CD4-positive, alpha-beta T cell (primary cell): ENCODE data around the gene CRYZ. TPM values are rescaled to one million over a fixed set of nuclear protein-coding genes. Genes with fewer than 3 reads are reported as not detected.
"Not testable (repeated sequence)": the region's sequence is repeated elsewhere in the genome, so short reads cannot be mapped to it uniquely, and the experiment has no call there.

Source experiments
- ATAC-seq: fragments of 200-7000 bp; cut with Tn5 transposase; one replicate; pipeline ENCODE4 v1.10.0; 2022; ENCODE audit warnings: mild to moderate bottlenecking; ENCODE audit not compliant: poor library complexity
- CTCF ChIA-PET: fragments of 350-600 bp; sonication (Branson Sonifier 250); formaldehyde crosslinking; loops from one replicate; lab custom pipeline; 2021; ENCODE audit warnings: antibody characterized with exemption, inconsistent platforms; lab: Charles Lee
- POLR2A ChIA-PET: fragments of 350-600 bp; sonication (Branson Sonifier 250); formaldehyde crosslinking; loops from one replicate; lab custom pipeline; 2021; ENCODE audit warnings: antibody characterized with exemption, inconsistent platforms; lab: Charles Lee
- DNase-seq, 14 experiments: peaks; one replicate each; pipeline ENCODE4 v3.0.0-alpha.2; 2013 to 2020; ENCODE audit warnings: mixed read lengths in 2 of 14
- H3K27ac ChIP-seq, 2 donors: one replicate each; pipeline versions ENCODE4 v1.5.1 to v1.7.0; 2013; ENCODE audit warnings: low read length in 2 of 2, low read depth in 1 of 2, mild to moderate bottlenecking in 1 of 2
- H3K27me3 ChIP-seq, 2 experiments: 1 replicate in 1 of 2; 2 replicates in 1 of 2; pipeline versions ENCODE4 v1.6.1 to v1.7.0; 2013; ENCODE audit warnings: low read length in 2 of 2, control low read depth in 1 of 2, mild to moderate bottlenecking in 1 of 2, moderate library complexity in 1 of 2; ENCODE audit not compliant: insufficient read depth in 2 of 2, control insufficient read depth in 1 of 2
- H3K36me3 ChIP-seq: one replicate; pipeline ENCODE4 v1.6.1; 2013; ENCODE audit warnings: low read length, control low read depth; ENCODE audit not compliant: insufficient read depth
- H3K4me1 ChIP-seq: one replicate; pipeline ENCODE4 v1.6.1; 2013; ENCODE audit warnings: low read length, control low read depth; ENCODE audit not compliant: insufficient read depth
- H3K4me3 ChIP-seq: one replicate; pipeline ENCODE4 v1.5.1; 2013; ENCODE audit warnings: mild to moderate bottlenecking, low read length, moderate library complexity
- H3K9me3 ChIP-seq, 2 experiments: 1 replicate in 1 of 2; 2 replicates in 1 of 2; pipeline versions ENCODE4 v1.6.1 to v1.7.0; 2013; ENCODE audit warnings: low read length in 2 of 2, mild to moderate bottlenecking in 2 of 2, control low read depth in 1 of 2, moderate library complexity in 1 of 2; ENCODE audit not compliant: control insufficient read depth in 1 of 2, insufficient read depth in 1 of 2
- H3K27ac Mint-ChIP-seq: one replicate; pipeline ENCODE4 v1.8.0; 2020; ENCODE audit warnings: mixed read lengths
- H3K27me3 Mint-ChIP-seq: one replicate; pipeline ENCODE4 v1.8.0; 2021; ENCODE audit warnings: mixed read lengths
- H3K36me3 Mint-ChIP-seq: one replicate; pipeline ENCODE4 v1.8.0; 2021; ENCODE audit warnings: low read depth, mixed read lengths
- H3K4me1 Mint-ChIP-seq: one replicate; pipeline ENCODE4 v1.8.0; 2021; ENCODE audit warnings: low read depth, mixed read lengths
- H3K4me3 Mint-ChIP-seq: one replicate; pipeline ENCODE4 v1.8.0; 2020; ENCODE audit warnings: mild to moderate bottlenecking, mixed read lengths
- H3K9me3 Mint-ChIP-seq: one replicate; pipeline ENCODE4 v1.8.0; 2020; ENCODE audit warnings: mixed read lengths
- intact Hi-C, 2 experiments: fragments of 100-400 bp; cut with DNase I in 1 of 2; cut with micrococcal nuclease in 1 of 2; formaldehyde crosslinking; loops; one replicate each; pipeline versions ENCODE4 v1.15.1 to v1.9.0; 2023 to 2025; cut with DNase I, micrococcal nuclease
- total RNA-seq, 174 experiments: library from RNA in 2 of 174; stranded (reverse) in 2 of 174; gene quantifications; one replicate each; pipeline ENCODE4 v1.2.3 and lab custom pipeline; 2021 to 2026
- TF ChIP-seq, protein P1 (sequence below): fragments of 200-600 bp; IDR thresholded peaks from one replicate; pipeline ENCODE4 v1.8.0; 2022; ENCODE audit warnings: antibody characterized with exemption, mild to moderate bottlenecking

The CRYZ gene
- total RNA-seq, 2 experiments from 2014 or later, result 4.6 to 6.2 TPM

DNA sequence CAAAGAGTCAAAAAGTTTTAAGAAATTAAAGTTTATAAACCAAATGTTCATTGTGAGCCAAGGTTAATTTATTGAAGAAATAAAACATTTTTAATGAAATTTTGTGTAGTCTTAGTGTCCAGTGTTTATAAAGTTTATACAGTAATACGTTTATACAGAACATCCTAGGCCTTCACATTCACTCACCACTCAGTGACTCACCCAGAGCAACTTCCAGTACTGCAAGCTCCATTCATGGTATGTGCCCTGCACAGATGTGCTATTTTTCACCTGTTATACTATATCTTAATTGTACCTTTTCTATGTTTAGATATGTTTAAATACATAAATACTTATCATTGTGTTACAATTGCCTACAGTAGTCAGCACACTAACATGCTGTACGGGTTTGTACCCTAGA lies 33.7 kb upstream of the CRYZ start:
- no peaks in the 10 kb centered on the region for H3K9me3 Mint-ChIP-seq
- H3K27ac Mint-ChIP-seq, result no peak overlapping the region
- Histone ChIP-seq H3K27ac (no peak overlapping the region), H3K36me3 (peaks cover 22% of the 10 kb centered on the region), H3K27me3 (no peaks in the 10 kb centered on the region), H3K9me3 (no peaks in the 10 kb centered on the region), H3K4me1 (no peaks in the 10 kb centered on the region), H3K4me3 (no peak overlapping the region)
- no peaks in the 10 kb centered on the region for H3K27me3 Mint-ChIP-seq
- ChIA-PET CTCF (interaction anchor here (2.1 kb wide), 1 partner anchor 33 kb away, joined by 6 read pairs; the partner anchor contains the start of genes CRYZ and TYW3), POLR2A (interaction anchor here (1.3 kb wide), 1 partner anchor 33 kb away, joined by 3 read pairs; no protein-coding TSS in a partner anchor)
- ATAC-seq (no peak), DNase-seq (no peak)
- TF ChIP-seq, protein P1, sequence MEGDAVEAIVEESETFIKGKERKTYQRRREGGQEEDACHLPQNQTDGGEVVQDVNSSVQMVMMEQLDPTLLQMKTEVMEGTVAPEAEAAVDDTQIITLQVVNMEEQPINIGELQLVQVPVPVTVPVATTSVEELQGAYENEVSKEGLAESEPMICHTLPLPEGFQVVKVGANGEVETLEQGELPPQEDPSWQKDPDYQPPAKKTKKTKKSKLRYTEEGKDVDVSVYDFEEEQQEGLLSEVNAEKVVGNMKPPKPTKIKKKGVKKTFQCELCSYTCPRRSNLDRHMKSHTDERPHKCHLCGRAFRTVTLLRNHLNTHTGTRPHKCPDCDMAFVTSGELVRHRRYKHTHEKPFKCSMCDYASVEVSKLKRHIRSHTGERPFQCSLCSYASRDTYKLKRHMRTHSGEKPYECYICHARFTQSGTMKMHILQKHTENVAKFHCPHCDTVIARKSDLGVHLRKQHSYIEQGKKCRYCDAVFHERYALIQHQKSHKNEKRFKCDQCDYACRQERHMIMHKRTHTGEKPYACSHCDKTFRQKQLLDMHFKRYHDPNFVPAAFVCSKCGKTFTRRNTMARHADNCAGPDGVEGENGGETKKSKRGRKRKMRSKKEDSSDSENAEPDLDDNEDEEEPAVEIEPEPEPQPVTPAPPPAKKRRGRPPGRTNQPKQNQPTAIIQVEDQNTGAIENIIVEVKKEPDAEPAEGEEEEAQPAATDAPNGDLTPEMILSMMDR, result no peak
- H3K4me3 Mint-ChIP-seq, result no peak overlapping the region
- peaks cover 32% of the 10 kb centered on the region for H3K36me3 Mint-ChIP-seq
- intact Hi-C loops, result no loop called here
- H3K4me1 Mint-ChIP-seq, result no peaks in the 10 kb centered on the region

DNA sequence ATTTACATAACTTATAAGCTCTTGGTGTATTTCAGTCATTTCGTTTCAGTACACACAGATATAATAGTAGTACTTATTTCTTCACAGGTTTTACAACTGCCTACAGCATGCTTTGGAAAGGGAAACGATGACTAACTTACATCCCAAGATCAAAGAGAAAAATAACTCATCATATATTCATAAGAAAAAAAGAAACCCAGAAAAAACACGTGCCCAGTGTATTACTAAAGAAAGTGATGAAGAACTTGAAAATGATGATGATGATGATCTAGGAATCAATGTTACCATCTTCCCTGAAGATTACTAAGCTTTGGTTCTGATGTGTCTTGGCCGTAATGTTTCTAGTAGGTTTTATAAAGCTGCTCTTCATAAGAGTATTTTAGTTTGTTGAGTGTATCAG lies 31.0 kb upstream of the CRYZ start:
- Histone ChIP-seq H3K4me1 (no peaks in the 10 kb centered on the region), H3K36me3 (peaks cover 44% of the 10 kb centered on the region), H3K27ac (no peak overlapping the region), H3K9me3 (no peaks in the 10 kb centered on the region), H3K27me3 (no peaks in the 10 kb centered on the region), H3K4me3 (no peak overlapping the region)
- TF ChIP-seq, protein P1, result no peak
- DNase-seq (no peak), ATAC-seq (no peak)
- no peaks in the 10 kb centered on the region for H3K9me3 Mint-ChIP-seq
- CTCF ChIA-PET, result no interaction called here
- H3K4me1 Mint-ChIP-seq, result no peaks in the 10 kb centered on the region
- peaks cover 58% of the 10 kb centered on the region for H3K36me3 Mint-ChIP-seq
- H3K4me3 Mint-ChIP-seq, result no peak overlapping the region
- intact Hi-C loops, result no loop called here
- POLR2A ChIA-PET, result no interaction called here
- H3K27me3 Mint-ChIP-seq, result no peaks in the 10 kb centered on the region
- no peak overlapping the region for H3K27ac Mint-ChIP-seq

DNA sequence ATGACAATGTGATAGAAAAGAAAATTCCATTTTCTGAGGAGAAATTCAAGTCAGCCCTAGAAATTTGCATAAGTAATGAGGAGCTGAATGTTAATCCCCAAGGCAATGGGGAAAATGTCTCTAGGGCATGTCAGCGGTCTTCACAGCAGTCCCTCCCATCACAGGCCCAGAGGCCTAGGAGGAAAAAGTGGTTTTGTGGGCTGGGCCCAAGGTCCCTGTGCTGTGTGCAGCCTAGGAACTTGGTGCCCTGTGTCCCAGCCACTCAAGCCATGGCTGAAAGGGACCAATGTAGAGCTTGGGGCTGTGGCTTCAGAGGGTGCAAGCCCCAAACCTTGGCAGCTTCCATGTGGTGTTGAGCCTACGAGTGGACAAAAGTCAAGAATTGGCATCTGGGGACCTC lies 23.8 kb upstream of the CRYZ start:
- H3K4me1 Mint-ChIP-seq, H3K4me3 Mint-ChIP-seq, H3K9me3 Mint-ChIP-seq, H3K4me1 ChIP-seq, ATAC-seq, DNase-seq, H3K27me3 Mint-ChIP-seq, intact Hi-C loops, H3K27ac Mint-ChIP-seq, H3K27me3 ChIP-seq, H3K9me3 ChIP-seq, H3K4me3 ChIP-seq, H3K27ac ChIP-seq, CTCF ChIA-PET: not testable (repeated sequence)
- peaks cover 99% of the 10 kb centered on the region for H3K36me3 Mint-ChIP-seq
- peaks cover 77% of the 10 kb centered on the region for H3K36me3 ChIP-seq
- POLR2A ChIA-PET, result interaction anchor here (1.0 kb wide), 1 partner anchor 23 kb away, joined by 3 read pairs; no protein-coding TSS in a partner anchor

DNA sequence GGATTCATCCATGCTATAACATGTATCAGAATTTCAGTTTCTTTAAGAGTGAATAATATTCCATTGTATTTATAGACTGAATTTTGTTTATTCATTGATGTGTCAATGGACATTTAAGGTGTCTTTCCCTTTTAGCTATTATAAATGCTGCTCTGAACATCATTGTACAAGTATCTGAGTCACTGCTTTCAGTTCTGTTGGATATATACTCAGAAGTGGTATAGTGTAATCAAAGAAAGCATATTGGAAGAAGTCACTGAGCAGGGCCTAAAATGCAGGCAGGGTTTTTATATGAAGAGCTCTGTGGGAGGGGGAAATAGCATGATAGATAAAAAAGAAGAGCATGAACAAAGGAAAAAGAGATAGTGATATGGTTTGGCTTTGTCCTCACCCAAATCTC lies 22.6 kb upstream of the CRYZ start:
- POLR2A ChIA-PET, result no interaction called here
- CTCF ChIA-PET, result no interaction called here
- TF ChIP-seq, protein P1, result no peak
- H3K9me3 Mint-ChIP-seq, result no peaks in the 10 kb centered on the region
- no peaks in the 10 kb centered on the region for H3K27me3 ChIP-seq
- no peaks in the 10 kb centered on the region for H3K4me1 ChIP-seq
- peaks cover 73% of the 10 kb centered on the region for H3K36me3 ChIP-seq
- intact Hi-C loops, result no loop called here
- no peak overlapping the region for H3K4me3 Mint-ChIP-seq
- no peaks in the 10 kb centered on the region for H3K27me3 Mint-ChIP-seq
- H3K36me3 Mint-ChIP-seq, result peaks cover 100% of the 10 kb centered on the region
- H3K9me3 ChIP-seq, result no peaks in the 10 kb centered on the region
- ATAC-seq (no peak), DNase-seq (no peak)
- no peak overlapping the region for H3K27ac Mint-ChIP-seq
- H3K4me3 ChIP-seq, result no peak overlapping the region
- H3K27ac ChIP-seq, result no peak overlapping the region
- no peaks in the 10 kb centered on the region for H3K4me1 Mint-ChIP-seq
